Activated CD8-positive, alpha-beta memory T cell treated with anti-CD3 and anti-CD28 coated beads for 1 hour (primary cell): ENCODE data around the gene MTHFD1L.

Source experiments
- DNase-seq, 2 donors: peaks; one replicate each; pipeline ENCODE4 v3.0.0-alpha.2; 2020; ENCODE audit warnings: low read depth in 1 of 2; ENCODE audit errors: extremely low read depth in 1 of 2

Gene MTHFD1L

GRCh38 chr6:150865043-150865405, 478 bp upstream of the MTHFD1L start:
- DNase-seq, result no peak

DNA sequence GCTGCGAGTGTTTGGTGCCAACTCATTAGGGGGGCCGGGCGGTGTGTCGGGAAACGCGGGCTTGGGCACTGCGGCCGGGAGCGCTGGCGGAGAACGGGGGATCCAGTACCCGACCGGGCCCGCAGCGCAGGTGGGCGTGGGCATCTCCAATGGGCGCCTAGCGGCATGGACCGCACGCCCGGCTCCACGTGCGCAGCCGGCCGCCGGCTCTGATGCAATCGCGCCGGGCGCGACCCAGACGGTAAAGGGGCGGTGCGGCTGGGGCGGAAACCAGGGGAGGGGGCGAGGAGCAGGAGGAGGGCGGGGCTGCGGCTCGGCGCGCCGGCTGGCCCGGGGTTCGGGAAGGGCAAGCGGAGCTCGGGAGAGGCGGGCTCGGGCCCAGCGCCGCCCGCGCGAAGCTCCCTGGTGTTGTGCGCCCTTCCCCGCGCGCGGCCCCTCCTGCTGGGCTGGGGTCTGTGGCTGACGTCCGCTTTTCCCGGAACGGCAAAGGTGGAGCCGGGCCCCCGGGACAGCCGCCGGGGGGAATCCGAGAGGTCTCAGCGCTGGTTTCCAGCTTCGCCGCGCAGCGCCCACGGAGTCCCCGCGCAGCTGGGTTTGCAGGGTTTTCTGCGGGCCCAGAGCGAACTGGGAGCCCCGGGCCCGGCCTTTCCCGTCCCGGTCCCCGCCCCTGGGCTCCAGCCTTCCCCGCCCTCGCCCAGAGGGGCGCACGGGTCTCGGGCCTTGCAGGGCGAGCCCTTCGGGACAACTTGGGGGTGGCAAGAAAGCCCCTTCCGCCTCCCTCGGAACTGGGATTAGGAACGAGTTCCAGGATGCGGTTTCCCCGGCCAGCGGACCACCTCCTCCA, 867 bp downstream of the MTHFD1L start:
- peak; percentile 26 to 45 for DNase-seq

- no peak for DNase-seq
These were observed 1.5 kb downstream of the MTHFD1L start for GRCh38 chr6:150866991-150867501.

DNA sequence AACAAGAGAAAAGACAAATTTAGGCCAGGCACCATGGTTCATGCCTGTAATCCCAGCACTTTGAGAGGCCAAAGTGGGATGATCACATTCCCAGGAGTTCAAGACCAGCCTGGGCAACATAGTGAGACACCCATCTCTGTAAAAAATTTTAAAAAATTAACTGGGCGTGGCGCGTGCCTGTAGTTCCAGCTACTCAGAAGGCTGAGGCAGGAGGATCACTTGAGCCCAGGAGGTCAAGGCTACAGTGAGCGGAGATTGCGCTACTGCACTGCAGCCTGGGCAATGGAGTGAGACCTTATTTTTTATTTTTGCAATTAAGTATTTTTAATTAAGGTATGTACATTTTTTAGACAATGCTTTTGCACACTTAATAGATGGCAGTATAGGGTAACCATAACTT, 3.3 kb downstream of the MTHFD1L start:
- DNase-seq, result no peak

DNA sequence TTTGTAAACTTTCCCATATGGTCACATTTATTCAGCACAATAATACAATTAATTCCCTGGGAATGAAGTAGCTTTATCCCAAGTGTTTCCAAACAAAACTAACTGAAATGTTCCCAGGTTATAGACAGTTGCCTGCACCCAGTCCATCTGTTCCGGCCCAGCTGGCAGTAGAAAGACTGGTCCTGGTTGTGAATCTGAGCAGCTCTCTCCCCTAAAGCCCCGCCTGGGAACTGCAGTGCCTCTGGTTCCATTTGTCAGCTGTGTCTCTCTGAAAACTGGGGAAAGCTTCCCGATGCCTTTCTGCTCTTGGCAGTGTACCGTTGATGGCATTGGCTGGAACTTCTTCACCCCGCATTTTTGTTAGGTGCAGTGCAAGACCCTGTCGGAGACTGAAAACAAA, 8.7 kb downstream of the MTHFD1L start:
- DNase-seq, result no peak

DNA sequence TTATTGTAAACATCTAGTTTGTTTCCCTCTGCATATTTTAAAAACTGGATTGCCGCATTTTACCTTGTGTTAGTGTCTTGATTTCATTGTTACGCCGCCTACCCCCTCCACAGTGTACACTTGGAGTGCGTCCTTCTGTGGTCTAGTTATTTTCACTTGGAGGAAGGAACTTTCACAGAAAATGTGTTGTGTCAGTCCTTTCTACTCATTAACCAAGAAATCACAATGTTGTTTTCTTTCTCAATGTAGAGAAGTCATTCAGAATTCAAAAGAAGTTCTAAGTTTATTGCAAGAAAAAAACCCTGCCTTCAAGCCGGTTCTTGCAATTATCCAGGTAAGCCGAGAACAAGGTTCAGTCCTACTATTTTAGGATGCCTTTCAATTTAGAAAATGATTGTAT, 10.3 kb downstream of the MTHFD1L start:
- DNase-seq, result no peak

GRCh38 chr6:150876598-150876997, 11.1 kb downstream of the MTHFD1L start:
- no peak for DNase-seq

GRCh38 chr6:150877928-150878327, 12.4 kb downstream of the MTHFD1L start:
- no peak for DNase-seq

DNA sequence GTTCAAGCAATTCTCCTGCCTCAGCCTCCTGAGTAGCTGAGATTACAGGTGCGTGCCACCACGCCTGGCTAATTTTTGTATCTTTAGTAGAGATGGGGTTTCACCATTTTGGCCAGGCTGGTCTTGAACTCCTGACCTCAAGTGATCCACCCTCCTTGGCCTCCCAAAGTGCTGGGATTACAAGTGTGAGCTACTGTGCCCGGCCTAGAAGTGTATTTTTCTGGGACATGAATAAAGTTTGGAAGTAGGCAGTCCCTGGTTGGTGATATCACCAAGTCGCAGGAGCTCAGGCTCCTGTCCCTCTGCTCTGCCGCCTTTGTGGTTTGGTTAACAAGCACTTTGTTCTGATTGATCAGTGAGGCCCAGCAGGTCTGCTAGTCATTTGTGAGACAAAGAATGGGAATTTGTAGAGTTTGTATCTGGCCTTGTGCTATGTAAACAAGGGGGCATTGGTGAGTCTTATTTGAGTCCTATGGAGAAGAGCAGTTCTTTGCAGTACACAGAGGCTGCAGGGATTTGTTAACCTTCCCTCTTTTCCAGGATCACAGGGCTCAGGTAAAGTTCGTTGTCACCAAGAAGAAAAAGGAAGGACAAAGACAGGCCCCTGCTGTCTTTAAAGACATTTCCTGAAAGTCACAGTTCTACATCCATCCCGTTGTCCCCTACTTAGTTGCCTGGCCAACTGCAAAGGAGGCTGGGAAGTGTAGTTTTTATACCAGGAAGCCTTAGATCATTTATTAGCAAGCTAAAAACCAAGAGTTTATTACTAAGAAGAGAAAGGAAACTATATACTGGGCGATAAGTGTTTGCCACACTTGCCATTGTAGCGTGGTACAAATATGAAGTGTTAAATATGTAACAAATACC, 13.1 kb downstream of the MTHFD1L start:
- no peak for DNase-seq

DNA sequence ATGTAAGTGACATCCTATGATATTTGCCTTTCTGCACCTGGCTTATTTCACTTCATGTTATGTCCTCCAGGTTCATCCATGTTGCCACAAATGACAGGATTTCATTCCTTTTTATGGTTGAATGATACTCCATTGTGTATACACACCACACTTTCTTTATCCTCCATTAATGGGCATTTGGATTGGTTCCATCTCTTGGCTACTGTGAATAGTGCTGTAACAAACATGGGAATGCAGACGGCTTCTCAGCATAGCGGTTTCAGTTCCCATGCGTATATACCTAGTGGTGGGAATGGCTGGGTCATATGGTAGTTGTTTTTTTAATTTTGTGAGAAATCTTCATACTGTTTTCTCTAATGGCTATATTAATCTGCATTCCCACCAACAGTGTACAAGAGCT, 14.8 kb downstream of the MTHFD1L start:
- no peak for DNase-seq

DNA sequence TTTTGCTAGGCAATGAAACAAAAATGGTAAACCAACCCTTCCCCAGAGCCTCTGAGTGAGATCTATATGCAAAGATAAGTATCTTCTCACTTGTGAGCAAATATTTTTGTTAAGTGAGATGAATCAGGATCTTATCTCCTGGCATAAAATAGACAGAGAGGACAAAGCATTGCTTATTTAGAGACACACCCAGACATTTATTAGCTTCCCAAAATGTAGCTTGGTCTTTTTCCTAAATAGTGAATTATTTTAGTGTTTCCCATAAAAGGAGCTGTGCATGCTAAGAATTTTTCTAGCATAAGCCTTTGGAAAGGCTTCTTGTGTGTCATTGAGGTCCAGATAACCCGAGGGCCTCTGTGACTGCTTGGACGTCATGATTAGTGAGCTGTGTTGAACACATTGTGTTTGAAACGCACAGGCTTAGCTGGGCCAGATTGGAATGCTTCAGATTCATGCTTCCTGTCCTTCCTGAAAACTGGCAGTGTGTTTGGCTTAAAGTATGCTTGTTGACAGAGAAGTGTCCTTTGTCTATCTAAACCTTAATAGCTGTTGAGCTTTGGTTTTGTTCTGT, 16.5 kb downstream of the MTHFD1L start:
- DNase-seq, result no peak

GRCh38 chr6:150883521-150883920, 18.0 kb downstream of the MTHFD1L start:
- DNase-seq, result no peak

GRCh38 chr6:150886155-150886554, 20.7 kb downstream of the MTHFD1L start:
- no peak for DNase-seq

- DNase-seq, result no peak
These were observed 22.6 kb downstream of the MTHFD1L start for GRCh38 chr6:150887978-150888563.

GRCh38 chr6:150890346-150890745, 24.8 kb downstream of the MTHFD1L start:
- no peak for DNase-seq

DNA sequence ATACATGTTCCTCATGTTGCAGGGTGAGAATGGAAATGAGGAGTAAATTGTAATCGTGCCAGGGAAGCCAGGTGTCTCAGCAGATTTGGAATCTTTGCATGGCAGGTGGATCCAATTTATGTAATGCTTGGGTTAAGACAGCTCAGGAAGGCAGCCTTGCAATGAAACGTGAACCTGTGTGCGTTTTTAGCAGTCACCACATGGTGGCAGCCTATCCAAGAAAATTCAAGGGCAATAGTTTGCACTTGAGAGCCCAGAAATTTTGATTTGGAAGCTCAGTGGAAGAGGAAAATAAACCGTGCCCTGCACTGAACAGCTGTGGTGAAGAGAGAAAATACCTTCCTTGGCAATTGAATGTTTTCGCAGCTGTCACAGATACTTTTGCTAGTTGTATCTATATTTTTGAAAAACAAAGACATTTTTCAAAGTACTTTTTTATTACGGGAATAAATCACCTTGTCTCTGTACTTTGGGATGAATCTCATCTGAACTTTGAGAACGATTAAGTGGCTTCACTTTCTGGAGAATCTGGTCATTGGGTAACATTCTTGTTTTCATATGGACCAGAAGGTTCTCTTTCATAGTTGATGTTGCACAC, 26.5 kb downstream of the MTHFD1L start:
- DNase-seq, result peak in 1 of 2 donors; percentile 15

GRCh38 chr6:150894191-150894744, 28.8 kb downstream of the MTHFD1L start:
- DNase-seq, result no peak

DNA sequence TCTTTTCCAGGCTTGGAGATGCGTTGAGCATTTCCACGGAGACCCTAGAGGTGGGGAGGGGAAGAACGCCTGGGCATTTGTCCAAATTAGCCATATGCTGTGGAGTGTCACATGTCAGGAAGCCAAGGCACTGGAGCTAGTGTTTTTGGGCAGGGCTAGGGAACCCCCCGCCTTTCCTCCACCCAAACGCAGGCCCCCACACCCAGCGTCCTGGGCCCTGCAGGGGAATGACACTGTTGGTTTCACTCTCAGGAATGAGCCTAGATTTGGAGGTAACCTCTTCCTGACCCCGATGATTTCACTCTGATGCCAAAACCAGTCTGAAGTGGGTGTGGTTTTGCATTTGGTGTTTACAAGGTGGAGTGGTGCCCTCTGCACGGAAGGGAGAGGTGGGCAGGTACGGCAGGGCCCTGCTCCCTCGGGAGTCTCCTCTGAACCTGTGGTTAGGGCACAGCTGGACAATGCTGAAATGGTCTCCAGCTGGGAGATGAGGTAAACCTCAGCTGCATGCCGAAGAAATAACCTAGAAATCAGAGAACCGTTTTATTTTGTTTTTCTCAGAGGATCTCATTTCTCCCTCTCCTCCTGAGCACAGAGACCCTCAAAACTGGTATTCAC, 29.5 kb downstream of the MTHFD1L start:
- no peak for DNase-seq

GRCh38 chr6:150895928-150896632, 30.6 kb downstream of the MTHFD1L start:
- DNase-seq, result no peak
